Stimulated activated naive CD8-positive, alpha-beta T cell treated with anti-CD3 and anti-CD28 coated beads, Interleukin-15, Interleukin-2, amounts not matched to agents 100 U/mL and 50 U/mL, for 24 hours (primary cell): ENCODE measurements around the gene ADGRG6.
"Not testable (repeated sequence)": the region's sequence is repeated elsewhere in the genome, so short reads cannot be mapped to it uniquely, and the experiment has no call there.

Source experiments
- ATAC-seq: fragments of 150-1000 bp; cut with Tn5 transposase; one replicate; pipeline ENCODE4 v1.10.0; 2021
- DNase-seq: peaks from one replicate; pipeline ENCODE4 v3.0.0; 2021

Gene ADGRG6

GRCh38 chr6:142301651-142302391, at the start of gene ADGRG6:
Gene ADGRG6, plus strand, starts transcription at chr6:142302007. Its CDS starts 323 bp downstream, at chr6:142302330.
- DNase-seq (peak; percentile 72), ATAC-seq (peak; percentile 86)

DNA sequence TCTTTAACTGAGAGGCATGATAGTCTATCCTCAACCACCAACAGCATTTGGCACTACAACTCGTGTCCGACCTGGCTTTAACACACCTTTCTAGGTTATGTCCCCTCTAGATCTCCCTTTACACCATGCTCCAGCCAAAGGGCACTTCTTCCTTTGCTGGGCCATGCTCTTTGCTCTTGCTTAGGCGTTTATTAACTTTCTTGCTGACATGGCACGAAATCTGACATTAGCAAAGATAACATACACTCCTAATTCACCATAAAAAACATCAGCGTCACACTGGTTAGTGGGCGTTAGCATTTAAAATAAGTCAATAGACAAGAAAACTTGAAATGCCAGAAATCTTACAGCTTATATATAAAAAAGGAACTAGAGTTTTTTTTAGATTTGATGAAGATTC, 47.3 kb upstream of the ADGRG6 start:
- ATAC-seq (no peak), DNase-seq (no peak)

DNA sequence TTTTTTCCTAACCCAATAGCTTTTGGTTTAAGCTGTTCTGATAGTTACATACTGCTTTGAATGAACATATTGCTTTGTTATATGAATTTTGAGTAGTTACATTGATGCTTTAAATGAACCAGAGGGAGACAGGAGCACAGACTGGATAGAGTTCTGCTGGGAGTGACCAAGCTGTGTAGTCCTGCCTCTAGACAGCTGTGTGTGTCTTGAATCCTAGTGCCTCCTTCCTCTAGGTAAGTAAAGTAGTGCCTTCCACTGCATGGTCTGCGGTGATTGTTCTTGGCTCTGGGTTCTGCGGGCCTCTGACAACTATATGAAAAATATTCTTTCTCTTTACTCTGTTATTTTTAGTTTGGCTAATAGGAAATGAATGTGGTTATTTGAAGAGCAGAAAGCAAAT, 46.0 kb upstream of the ADGRG6 start:
- no peak for ATAC-seq
- no peak for DNase-seq

DNA sequence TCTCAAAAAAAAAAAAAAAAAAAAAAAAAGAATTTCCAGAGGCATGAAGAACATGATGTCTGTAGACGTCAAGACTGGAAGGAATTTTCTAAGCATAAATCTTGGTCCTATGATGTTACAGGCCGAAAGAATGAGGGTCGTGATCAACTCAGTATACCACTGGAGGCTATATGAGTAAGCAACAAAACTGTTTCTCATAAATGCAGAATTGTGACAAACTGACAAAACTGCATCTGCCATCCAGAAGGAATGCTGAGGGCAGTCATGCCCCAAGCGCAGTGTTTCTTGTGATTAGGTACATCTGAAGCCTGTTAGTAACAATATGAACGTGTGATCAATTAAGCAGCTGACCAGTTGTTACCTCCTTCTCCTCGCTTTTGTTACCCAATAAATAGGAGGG, 43.5 kb upstream of the ADGRG6 start:
- DNase-seq, result no peak
- no peak for ATAC-seq

DNA sequence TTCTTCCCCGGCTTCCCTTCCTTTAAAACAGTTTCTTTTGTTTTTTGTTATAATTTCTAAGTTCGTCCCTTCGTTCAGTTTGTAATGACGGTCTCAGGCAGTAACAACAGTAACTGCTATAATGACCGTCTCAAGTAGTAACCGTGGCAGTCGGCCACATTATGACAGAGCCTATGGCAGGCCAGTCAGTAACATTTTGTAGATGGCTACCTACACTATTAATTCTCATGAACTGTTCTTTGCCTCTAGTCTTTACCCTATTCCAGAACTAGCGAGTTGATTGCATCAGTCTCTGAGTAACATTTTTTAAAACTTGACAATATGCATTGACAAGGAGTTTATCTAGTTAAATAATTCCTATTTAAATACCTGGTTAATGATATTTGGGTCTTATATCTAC, 43.0 kb upstream of the ADGRG6 start:
- DNase-seq (no peak), ATAC-seq (no peak)

DNA sequence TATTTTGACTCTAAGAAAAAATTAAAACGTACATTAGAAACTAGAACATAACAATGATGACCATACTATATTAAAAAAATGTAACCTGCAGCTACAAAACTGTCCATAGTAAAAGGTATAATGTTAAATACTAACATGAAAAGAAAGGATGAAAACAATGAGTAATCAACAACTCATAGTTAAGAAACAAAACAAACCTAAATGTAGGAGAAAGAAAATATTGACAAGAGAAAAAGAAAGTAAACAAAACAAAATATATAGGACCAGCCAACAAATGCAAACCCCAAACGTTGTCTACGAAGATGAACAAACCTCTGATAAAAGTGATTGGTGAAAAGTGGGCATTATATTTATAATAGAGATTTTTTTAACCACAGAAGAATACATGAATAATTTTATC, 41.1 kb upstream of the ADGRG6 start:
- no peak for ATAC-seq

DNA sequence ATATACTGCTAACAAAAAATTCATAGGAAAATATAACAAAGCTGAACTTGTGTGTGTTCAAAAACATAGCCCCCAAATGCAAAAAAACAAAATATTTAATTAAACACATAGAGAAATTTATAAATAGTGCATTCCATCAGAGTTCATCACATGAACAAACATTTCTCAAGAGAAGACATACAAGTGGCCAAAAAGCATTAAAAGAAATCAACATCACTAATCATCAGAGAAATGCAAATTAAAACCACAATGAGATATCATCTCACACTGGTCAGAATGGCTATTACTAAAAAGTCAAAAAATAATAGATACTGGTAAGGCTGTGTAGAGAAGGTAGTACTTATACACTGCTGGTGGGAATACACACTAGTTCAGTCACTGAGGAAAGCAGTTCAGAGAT, 39.6 kb upstream of the ADGRG6 start:
- ATAC-seq, result no peak
- DNase-seq, result no peak

More for the DNA sequence above, 41.1 kb upstream of the ADGRG6 start:
- no peak for DNase-seq

DNA sequence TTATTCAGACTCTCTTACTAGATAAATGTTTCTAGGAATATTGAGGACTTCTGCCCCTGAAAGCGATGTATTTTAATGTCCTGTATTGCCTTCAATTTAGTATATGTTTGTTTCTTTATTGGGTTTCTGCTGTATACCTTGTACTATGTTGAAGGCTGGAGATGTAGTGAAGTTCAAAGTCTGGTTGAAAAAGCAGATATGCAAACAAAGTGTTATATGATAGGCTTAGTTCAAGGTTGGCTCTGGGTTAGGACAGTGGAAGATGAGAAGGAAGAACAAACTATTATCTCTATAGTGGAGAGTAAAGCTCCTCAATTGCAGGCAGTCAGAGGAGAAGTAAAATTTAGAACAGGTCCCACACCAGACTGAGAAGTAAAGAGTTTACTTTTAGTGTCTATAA, 36.3 kb upstream of the ADGRG6 start:
- no peak for ATAC-seq
- no peak for DNase-seq

DNA sequence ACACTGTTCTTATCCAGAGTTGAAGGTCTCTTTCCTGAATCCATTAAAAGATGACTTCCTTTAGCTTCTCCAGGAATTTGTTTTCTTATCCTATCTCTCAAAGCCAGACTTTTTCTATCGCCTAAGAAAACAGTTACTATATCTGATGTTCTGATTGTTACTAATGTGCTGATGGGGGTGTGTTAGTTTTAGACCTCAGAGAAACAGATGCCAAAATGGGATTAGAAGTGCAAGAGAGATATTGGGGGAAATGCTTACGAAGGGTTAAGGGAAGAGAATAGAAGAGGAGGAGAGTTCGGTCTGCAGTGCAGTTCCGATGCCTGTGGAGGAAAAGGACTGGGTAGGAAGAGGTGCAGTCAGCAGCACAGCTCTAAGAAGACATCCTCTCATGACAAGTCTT, 35.7 kb upstream of the ADGRG6 start:
- ATAC-seq (no peak), DNase-seq (no peak)

DNA sequence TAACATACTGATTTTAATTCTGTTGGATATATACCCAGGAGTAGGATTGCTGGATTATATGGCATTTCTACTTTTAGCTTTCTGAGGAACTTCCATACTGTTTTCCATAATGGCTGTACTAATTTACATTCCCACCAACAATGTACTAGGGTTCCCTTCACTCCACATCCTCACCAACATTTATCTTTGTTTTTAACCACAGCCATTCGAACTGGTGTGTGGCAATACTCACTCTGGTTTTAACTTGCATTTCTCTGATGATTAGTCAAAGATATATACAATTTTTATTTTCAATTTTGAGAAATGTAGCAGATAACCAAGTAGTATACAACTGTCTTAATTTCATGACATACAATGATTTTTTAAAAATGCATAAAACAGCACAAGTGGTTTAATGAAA, 30.3 kb upstream of the ADGRG6 start:
- DNase-seq, result no peak
- no peak for ATAC-seq

GRCh38 chr6:142274656-142275055, 27.2 kb upstream of the ADGRG6 start:
- DNase-seq, result no peak
- ATAC-seq, result no peak

DNA sequence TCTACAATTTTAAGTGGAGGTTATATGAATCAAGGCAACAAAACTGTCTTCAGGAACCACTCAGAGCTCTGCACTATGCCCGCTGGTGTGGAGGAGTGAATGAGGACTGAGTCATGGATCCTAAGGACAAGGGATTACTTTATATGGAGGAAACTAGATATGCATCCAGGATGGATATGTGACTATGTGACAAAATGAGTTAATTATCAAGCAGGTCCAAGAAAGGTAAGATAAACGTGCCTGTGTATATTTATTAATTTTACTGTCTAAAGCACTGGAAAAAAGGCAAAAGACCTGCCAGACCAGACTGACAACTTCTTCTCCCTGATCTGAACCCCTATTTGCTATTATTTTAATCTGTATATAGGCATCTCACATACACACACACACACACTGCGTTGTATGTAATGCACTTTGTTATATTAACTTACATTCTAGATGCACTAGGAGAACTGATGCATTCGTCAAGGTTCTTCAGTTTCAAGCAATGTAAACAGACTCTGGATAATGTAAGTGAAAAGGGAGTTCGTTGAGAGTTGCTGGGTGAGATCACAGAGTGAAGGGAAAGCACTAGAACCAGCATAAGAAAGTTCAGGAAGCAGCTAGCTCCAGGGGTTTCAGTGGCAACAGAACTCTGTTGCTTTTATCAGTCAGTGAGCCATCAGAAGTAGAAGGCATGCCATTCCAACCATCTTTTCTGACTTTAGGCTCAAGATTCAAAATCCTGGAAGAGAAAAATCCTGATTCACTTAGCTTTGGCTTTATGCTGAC, 26.4 kb upstream of the ADGRG6 start:
- ATAC-seq (no peak), DNase-seq (no peak)

DNA sequence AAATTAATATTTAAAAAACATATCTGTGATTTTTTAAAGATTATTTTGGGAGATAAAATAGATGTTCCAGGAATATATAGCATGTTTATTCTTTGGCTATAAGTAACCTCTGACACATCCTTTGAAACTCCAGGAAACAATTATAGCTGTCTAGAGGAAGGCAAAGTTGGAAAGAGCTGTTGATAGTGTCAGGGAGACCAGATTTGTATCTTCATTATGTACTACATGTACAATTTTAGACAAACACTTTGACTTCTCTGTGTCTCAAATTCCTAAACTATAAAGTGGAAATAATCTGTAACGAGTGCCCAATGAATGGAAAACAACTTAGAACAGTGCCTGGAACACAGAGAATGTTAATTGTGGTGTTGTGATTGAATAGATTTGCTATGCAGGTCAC, 25.6 kb upstream of the ADGRG6 start:
- no peak for ATAC-seq

DNA sequence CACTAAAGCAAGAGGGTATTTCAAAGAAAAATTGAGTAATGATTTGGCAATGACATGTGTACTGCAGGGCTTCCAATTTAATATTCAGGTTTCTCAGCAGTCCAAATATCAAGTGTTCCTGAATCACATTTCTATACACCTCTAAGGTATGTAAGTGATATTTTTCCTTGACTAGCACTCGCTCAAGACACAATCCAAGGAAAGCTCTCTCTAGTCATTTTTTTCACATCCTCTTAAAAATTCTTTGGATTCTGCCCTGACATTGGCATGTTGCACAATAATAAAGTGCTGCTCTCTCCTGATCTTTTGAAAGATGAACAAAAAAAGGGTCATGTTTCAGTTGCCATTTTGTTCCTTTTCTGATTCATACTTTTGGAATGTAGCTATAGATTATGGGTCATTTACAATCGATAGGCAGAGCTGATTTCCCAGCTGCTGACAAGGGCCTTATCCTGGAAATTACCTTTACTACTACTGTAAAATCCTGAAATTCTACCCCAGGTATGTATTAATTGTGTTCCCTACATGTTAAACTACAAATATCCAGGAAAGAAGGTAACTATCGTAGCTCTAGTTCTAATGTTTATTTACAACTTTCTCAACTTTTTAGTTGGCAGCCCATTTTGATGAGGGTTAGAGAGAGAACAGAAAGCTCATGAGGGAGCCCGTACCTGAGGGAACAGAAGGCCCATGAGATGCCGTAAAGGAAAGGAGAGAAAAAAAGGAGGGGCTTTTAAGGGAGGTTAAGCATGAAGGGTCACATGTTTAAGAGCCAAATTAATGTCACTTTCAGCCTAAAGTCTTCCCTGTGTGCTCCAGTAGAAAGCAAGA, 22.2 kb upstream of the ADGRG6 start:
- no peak for ATAC-seq
- no peak for DNase-seq

More for the DNA sequence above, 25.6 kb upstream of the ADGRG6 start:
- no peak for DNase-seq

- ATAC-seq (no peak), DNase-seq (no peak)
These were observed 21.5 kb upstream of the ADGRG6 start for GRCh38 chr6:142280265-142280664.

GRCh38 chr6:142280927-142281326, 20.9 kb upstream of the ADGRG6 start:
- no peak for ATAC-seq

DNA sequence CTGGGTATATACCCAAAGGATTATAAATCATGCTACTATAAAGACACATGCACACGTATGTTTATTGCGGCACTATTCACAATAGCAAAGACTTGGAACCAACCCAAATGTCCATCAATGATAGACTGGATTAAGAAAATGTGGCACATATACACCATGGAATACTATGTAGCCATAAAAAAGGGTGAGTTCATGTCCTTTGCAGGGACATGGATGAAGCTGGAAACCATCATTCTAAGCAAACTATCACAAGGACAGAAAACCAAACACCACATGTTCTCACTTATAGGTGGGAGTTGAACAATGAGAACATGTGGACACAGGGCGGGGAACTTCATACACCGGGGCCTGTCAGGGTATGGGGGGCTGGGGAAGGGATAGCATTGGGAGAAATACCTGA, 18.7 kb upstream of the ADGRG6 start:
- not testable (repeated sequence) for DNase-seq, ATAC-seq

More at GRCh38 chr6:142280927-142281326, 20.9 kb upstream of the ADGRG6 start:
- no peak for DNase-seq

DNA sequence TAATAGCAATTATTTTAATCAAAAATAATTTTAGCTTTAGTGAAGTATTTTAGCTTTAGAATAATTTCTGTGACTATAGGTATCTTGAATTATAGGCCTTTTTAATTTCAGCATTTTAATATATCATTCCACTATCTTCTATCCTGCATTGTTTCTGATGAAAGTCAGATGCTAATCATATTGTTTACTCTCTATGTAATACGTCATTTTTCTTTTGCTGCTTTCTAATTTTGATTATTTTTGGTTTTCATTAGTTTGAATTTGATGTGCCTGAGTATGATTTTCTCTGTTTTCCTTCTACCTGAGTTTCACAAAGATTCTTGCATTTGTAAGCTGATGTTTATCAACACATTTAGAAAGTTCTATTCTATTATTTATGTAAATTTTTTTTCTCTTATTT, 17.4 kb upstream of the ADGRG6 start:
- ATAC-seq, result no peak
- no peak for DNase-seq

DNA sequence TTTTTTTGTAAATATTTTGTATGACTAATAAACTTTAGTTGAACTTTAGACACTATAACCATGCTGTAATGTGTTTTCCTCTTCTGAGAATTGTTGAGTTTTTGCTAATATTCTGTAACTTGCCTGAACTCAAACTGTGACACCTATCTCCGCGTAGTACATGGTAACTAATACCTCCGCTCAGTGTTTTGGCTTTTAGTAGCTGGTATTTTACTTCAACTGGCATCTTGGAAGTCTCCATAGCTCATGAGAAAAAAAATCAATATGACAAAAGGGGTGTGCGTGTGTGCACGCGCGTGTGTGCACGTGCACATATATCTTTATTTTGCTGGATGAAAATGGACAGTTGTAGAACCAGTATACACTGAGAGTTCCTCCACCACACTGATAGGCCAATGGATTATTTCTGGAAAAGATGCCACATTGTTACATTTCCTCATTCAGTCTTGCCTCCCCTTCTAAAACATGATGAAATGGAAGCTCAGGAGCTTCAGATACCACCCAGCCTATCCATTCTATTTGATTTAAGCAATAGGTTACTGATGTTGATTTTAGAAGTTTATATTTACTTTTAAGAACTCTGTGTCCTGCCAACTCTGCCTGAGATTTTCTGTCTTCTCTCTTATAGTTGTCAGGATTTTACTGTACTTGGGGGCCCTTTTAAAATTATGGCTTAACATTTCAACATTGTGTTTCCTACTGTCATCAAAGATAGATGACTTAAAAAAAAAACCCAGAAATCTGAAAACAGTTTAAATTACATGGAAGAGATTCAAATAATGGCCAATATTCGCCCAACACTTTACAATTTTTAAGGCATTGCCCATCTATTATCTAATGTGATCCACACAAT, 16.3 kb upstream of the ADGRG6 start:
- no peak for ATAC-seq
- no peak for DNase-seq

DNA sequence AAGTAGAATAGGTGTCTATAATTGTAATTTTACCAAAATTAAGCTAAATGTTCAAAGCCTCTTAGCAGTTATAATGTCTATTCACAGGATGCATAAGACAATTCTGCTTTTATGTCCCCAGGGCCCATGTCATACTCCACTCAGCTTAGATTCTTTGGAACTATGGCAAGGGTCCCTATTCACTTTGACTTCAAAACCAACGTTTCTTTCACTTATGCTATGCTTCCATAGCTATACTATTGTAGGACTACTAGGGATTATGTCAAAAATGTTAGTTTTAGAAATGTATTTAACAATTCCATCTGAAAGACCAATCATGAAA, 15.8 kb upstream of the ADGRG6 start:
- ATAC-seq (no peak), DNase-seq (no peak)

DNA sequence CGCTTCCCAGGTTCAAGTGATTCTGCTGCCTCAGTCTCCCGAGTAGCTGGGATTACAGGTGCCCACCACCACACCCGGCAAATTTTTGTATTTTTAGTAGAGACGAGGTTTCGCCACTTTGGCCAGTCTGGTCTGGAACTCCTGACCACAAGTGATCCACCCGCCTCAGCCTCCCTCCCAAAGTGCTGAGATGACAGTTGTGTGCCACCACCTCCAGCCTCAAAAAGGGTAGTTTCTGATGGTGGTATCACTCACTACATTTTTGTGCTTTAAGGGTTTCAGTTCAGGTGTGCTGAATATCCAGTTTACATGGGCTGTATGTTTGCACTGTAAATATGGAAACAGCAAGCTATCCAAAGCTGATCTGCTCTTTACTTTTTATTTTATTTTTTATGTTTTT, 12.1 kb upstream of the ADGRG6 start:
- ATAC-seq (no peak), DNase-seq (no peak)

- DNase-seq, result no peak
- ATAC-seq, result no peak
These were observed 11.0 kb upstream of the ADGRG6 start for GRCh38 chr6:142290851-142291250.
